ENCODE data around the gene NUP98. TPM values are rescaled to one million over a fixed set of nuclear protein-coding genes. Genes with fewer than 3 reads are reported as not detected.

Gene NUP98
- total RNA-seq, 1 experiment from 2014 or later = 98.4 TPM

DNA sequence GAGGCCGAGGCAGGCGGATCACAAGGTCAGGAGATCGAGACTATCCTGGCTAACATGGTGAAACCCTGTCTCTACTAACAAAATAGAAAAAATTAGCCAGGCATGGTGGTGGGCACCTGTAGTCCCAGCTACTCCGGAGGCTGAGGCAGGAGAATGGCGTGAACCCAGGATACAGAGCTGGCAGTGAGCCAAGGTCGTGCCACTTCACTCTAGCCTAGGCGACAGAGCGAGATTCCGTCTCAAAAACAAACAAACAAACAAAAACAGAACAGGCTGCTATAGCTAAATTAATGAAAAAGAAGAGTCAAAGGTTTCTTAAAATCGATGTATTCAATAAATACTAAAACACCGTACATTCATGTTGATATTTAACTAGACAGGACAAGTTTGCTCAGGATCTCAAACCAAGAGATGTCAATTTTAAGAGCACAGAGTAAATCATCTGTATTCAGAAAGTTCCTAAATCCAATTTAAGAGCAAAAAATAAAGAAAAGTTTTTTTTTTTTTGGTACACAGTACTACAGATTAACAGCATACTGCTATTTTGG, 59.9 kb downstream of the NUP98 start:
- ChIA-PET POLR2A (no interaction called here), CTCF (no interaction called here), RAD21 (ENCODE audit: low non-redundant PET in 1 of 2, low total read pairs in 2 of 2, uncharacterized antibody in 2 of 2, unreplicated experiment in 2 of 2) (no interaction called here)
- intact Hi-C loops (cut with micrococcal nuclease) = no loop called here
- no peaks in the 10 kb centered on the region for H4K20me1 ChIP-seq (ENCODE audit: insufficient read depth)
- no peak for DNase-seq (ENCODE audit: low read depth, low spot score)
- H3K4me2 ChIP-seq (ENCODE audit: low read length) = no peak overlapping the region
- no peaks in the 10 kb centered on the region for H3K9me3 ChIP-seq (ENCODE audit: control insufficient read depth in 1 of 2, insufficient read depth in 1 of 2, low read depth in 1 of 2, low read length in 2 of 2)
- peaks cover 71% of the 10 kb centered on the region for H3K79me2 ChIP-seq (ENCODE audit: insufficient read depth, low read length)
- no peak overlapping the region for H3K4me3 ChIP-seq (replicated peaks in 1 of 2; ENCODE audit: low read depth in 1 of 2, low read length in 2 of 2)
- H3K36me3 ChIP-seq (ENCODE audit: control insufficient read depth in 1 of 2, insufficient read depth in 2 of 2, low read length in 2 of 2) = peaks cover 34 to 45% of the 10 kb centered on the region in 2 experiments
- no peaks in the 10 kb centered on the region for H3K4me1 ChIP-seq (ENCODE audit: control insufficient read depth in 1 of 2, insufficient read depth in 2 of 2, low read length in 2 of 2)
- no peak for TF ChIP-seq JUND (IDR thresholded peaks at IDR 0.05)
- TF ChIP-seq EGR1 (IDR thresholded peaks at IDR 0.05; ENCODE audit: low read depth) = no peak
- no peak for TF ChIP-seq EZH2 (IDR thresholded peaks at IDR 0.05)
- TF ChIP-seq SIN3A (IDR thresholded peaks at IDR 0.05; ENCODE audit: low read depth) = no peak
- no peaks in the 10 kb centered on the region for H3K27me3 ChIP-seq (ENCODE audit: insufficient read depth, low read length)
- no TSS peak for BruUV-seq (replicated peaks)
- H3K9me2 ChIP-seq (ENCODE audit: insufficient read depth) = no peaks in the 10 kb centered on the region
- ATAC-seq = no peak
- H2AFZ ChIP-seq (ENCODE audit: low read depth, low read length, poor library complexity, severe bottlenecking) = no peak overlapping the region
- H3K27ac ChIP-seq (ENCODE audit: low read depth, low read length) = no peak overlapping the region
- H3K9ac ChIP-seq (ENCODE audit: low read length) = no peak overlapping the region

DNA sequence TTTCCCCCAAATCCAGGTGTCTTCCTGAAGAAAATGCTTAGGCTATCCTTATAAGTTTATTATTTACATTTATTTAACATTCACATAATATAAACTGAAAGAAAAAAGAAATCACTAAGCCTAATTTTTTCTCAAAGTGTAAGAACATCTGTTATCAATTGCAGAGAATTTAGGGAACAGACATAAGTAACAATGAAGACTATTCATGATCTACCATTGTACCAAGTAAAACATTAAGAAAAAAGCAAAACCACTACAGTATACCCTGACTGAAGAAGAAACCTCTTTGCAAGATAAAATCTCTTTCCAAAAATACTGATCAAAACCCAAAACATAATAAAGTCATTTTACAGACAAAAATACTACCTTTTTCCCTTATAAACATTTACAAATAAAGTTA, 60.5 kb downstream of the NUP98 start:
- RAD21 ChIA-PET (ENCODE audit: low non-redundant PET in 1 of 2, low total read pairs in 2 of 2, uncharacterized antibody in 2 of 2, unreplicated experiment in 2 of 2) = no interaction called here
- Histone ChIP-seq H3K4me3 (replicated peaks in 1 of 2; ENCODE audit: low read depth in 1 of 2, low read length in 2 of 2) (no peak overlapping the region), H3K4me2 (ENCODE audit: low read length) (no peak overlapping the region), H3K4me1 (ENCODE audit: control insufficient read depth in 1 of 2, insufficient read depth in 2 of 2, low read length in 2 of 2) (no peaks in the 10 kb centered on the region), H3K9ac (ENCODE audit: low read length) (no peak overlapping the region), H3K9me3 (ENCODE audit: control insufficient read depth in 1 of 2, insufficient read depth in 1 of 2, low read depth in 1 of 2, low read length in 2 of 2) (no peaks in the 10 kb centered on the region), H4K20me1 (ENCODE audit: insufficient read depth) (no peaks in the 10 kb centered on the region), H3K36me3 (ENCODE audit: control insufficient read depth in 1 of 2, insufficient read depth in 2 of 2, low read length in 2 of 2) (peaks cover 40 to 41% of the 10 kb centered on the region in 2 experiments), H3K79me2 (ENCODE audit: insufficient read depth, low read length) (peaks cover 73% of the 10 kb centered on the region), H2AFZ (ENCODE audit: low read depth, low read length, poor library complexity, severe bottlenecking) (no peak overlapping the region), H3K9me2 (ENCODE audit: insufficient read depth) (no peaks in the 10 kb centered on the region), H3K27ac (ENCODE audit: low read depth, low read length) (no peak overlapping the region), H3K27me3 (ENCODE audit: insufficient read depth, low read length) (no peaks in the 10 kb centered on the region)
- no peak for TF ChIP-seq SIN3A (IDR thresholded peaks at IDR 0.05; ENCODE audit: low read depth)
- TF ChIP-seq TCF7L2 (IDR thresholded peaks at IDR 0.05; ENCODE audit: borderline replicate concordance, extremely low read depth, insufficient read depth, insufficient read length) = no peak
- TF ChIP-seq, protein P1, sequence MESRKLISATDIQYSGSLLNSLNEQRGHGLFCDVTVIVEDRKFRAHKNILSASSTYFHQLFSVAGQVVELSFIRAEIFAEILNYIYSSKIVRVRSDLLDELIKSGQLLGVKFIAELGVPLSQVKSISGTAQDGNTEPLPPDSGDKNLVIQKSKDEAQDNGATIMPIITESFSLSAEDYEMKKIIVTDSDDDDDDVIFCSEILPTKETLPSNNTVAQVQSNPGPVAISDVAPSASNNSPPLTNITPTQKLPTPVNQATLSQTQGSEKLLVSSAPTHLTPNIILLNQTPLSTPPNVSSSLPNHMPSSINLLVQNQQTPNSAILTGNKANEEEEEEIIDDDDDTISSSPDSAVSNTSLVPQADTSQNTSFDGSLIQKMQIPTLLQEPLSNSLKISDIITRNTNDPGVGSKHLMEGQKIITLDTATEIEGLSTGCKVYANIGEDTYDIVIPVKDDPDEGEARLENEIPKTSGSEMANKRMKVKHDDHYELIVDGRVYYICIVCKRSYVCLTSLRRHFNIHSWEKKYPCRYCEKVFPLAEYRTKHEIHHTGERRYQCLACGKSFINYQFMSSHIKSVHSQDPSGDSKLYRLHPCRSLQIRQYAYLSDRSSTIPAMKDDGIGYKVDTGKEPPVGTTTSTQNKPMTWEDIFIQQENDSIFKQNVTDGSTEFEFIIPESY (IDR thresholded peaks at IDR 0.05; ENCODE audit: extremely low read depth, insufficient replicate concordance, low read length) = no peak
- TF ChIP-seq, protein P2, sequence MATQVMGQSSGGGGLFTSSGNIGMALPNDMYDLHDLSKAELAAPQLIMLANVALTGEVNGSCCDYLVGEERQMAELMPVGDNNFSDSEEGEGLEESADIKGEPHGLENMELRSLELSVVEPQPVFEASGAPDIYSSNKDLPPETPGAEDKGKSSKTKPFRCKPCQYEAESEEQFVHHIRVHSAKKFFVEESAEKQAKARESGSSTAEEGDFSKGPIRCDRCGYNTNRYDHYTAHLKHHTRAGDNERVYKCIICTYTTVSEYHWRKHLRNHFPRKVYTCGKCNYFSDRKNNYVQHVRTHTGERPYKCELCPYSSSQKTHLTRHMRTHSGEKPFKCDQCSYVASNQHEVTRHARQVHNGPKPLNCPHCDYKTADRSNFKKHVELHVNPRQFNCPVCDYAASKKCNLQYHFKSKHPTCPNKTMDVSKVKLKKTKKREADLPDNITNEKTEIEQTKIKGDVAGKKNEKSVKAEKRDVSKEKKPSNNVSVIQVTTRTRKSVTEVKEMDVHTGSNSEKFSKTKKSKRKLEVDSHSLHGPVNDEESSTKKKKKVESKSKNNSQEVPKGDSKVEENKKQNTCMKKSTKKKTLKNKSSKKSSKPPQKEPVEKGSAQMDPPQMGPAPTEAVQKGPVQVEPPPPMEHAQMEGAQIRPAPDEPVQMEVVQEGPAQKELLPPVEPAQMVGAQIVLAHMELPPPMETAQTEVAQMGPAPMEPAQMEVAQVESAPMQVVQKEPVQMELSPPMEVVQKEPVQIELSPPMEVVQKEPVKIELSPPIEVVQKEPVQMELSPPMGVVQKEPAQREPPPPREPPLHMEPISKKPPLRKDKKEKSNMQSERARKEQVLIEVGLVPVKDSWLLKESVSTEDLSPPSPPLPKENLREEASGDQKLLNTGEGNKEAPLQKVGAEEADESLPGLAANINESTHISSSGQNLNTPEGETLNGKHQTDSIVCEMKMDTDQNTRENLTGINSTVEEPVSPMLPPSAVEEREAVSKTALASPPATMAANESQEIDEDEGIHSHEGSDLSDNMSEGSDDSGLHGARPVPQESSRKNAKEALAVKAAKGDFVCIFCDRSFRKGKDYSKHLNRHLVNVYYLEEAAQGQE (IDR thresholded peaks at IDR 0.05; ENCODE audit: low read depth) = no peak
- TF ChIP-seq, protein P3, sequence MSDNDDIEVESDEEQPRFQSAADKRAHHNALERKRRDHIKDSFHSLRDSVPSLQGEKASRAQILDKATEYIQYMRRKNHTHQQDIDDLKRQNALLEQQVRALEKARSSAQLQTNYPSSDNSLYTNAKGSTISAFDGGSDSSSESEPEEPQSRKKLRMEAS (IDR thresholded peaks at IDR 0.05) = no peak
- TF ChIP-seq YY1 (IDR thresholded peaks at IDR 0.05; ENCODE audit: extremely low read depth, insufficient replicate concordance, low read depth, low read length) = no peak
- CTCF ChIA-PET = no interaction called here
- ATAC-seq = no peak
- intact Hi-C loops (cut with micrococcal nuclease) = no loop called here
- BruUV-seq (replicated peaks) = no TSS peak
- no peak for DNase-seq (ENCODE audit: low read depth, low spot score)
- POLR2A ChIA-PET = no interaction called here

All from HCT116 (cell line).